Activated naive CD4-positive, alpha-beta T cell (primary cell): ENCODE measurements around the gene GSK3B.
A peak's percentile ranks its signal among the peaks of the same experiment; 100 is the strongest.

Source experiments
- DNase-seq, 4 experiments: peaks; one replicate each; lab custom pipeline; 2025; lab: John Stamatoyannopoulos, UW

The GSK3B gene

GRCh38 chr3:120093911-120094775 is at the start of gene GSK3B:
GSK3B (minus strand) TSS chr3:120094447; CDS start chr3:120093434, 1,013 bp downstream.
- DNase-seq = peak; percentile 69 to 100 (median 99)

- peak in 1 of 4 experiments; percentile 0 for DNase-seq
Observed at GRCh38 chr3:120143676-120144075, 49.4 kb upstream of the GSK3B start.

- DNase-seq = no peak
Observed at GRCh38 chr3:120142236-120142635, 48.0 kb upstream of the GSK3B start.

- no peak for DNase-seq
Observed at GRCh38 chr3:120140098-120140742, 46.0 kb upstream of the GSK3B start.

- DNase-seq = no peak
Observed at GRCh38 chr3:120139140-120139539, 44.9 kb upstream of the GSK3B start.

GRCh38 chr3:120137548-120137947 is 43.3 kb upstream of the GSK3B start:
- no peak for DNase-seq

- DNase-seq = no peak
Observed at GRCh38 chr3:120130656-120131055, 36.4 kb upstream of the GSK3B start.

GRCh38 chr3:120129718-120130513 is 35.7 kb upstream of the GSK3B start:
- DNase-seq = no peak

GRCh38 chr3:120129051-120129450 is 34.8 kb upstream of the GSK3B start:
- DNase-seq = no peak

GRCh38 chr3:120125992-120126391 is 31.7 kb upstream of the GSK3B start:
- DNase-seq = no peak

- no peak for DNase-seq
Observed at GRCh38 chr3:120119846-120120510, 25.7 kb upstream of the GSK3B start.

- no peak for DNase-seq
Observed at GRCh38 chr3:120114981-120115380, 20.7 kb upstream of the GSK3B start.

- DNase-seq = no peak
Observed at GRCh38 chr3:120114376-120114775, 20.1 kb upstream of the GSK3B start.

- no peak for DNase-seq
Observed at GRCh38 chr3:120113128-120114116, 19.2 kb upstream of the GSK3B start.

- DNase-seq = no peak
Observed at GRCh38 chr3:120111898-120112297, 17.7 kb upstream of the GSK3B start.

GRCh38 chr3:120103276-120103675 is 9.0 kb upstream of the GSK3B start:
- DNase-seq = no peak

- DNase-seq = no peak
Observed at GRCh38 chr3:120102674-120103073, 8.4 kb upstream of the GSK3B start.

GRCh38 chr3:120102232-120102631 is 8.0 kb upstream of the GSK3B start:
- no peak for DNase-seq

GRCh38 chr3:120101624-120102023 is 7.4 kb upstream of the GSK3B start:
- no peak for DNase-seq

GRCh38 chr3:120100711-120101110 is 6.5 kb upstream of the GSK3B start:
- no peak for DNase-seq

- DNase-seq = no peak
Observed at GRCh38 chr3:120098710-120099109, 4.5 kb upstream of the GSK3B start.
